Stimulated activated CD4-positive, alpha-beta T cell treated with anti-CD3 and anti-CD28 coated beads, Interleukin-2, amount 100 ng/mL, for 4 hours (primary cell): ENCODE measurements around the gene KLHL14.
"Not testable (repeated sequence)": the region's sequence is repeated elsewhere in the genome, so short reads cannot be mapped to it uniquely, and the experiment has no call there.

Experiments used
- DNase-seq: peaks from one replicate; pipeline ENCODE4 v3.0.0-alpha.2; 2020; ENCODE audit warnings: low read depth

KLHL14 gene

GRCh38 chr18:32714571-32715148 is 58.2 kb downstream of the KLHL14 start:
- DNase-seq = no peak

GRCh38 chr18:32712860-32713259 is 60.0 kb downstream of the KLHL14 start:
- no peak for DNase-seq

GRCh38 chr18:32711862-32712261 is 61.0 kb downstream of the KLHL14 start:
- no peak for DNase-seq

- no peak for DNase-seq
Observed at GRCh38 chr18:32707586-32707985, 65.2 kb downstream of the KLHL14 start.

- DNase-seq = no peak
Observed at GRCh38 chr18:32707147-32707546, 65.7 kb downstream of the KLHL14 start.

- no peak for DNase-seq
Observed at GRCh38 chr18:32701313-32701712, 71.5 kb downstream of the KLHL14 start.

GRCh38 chr18:32698153-32698552 is 74.7 kb downstream of the KLHL14 start:
- DNase-seq = no peak

- no peak for DNase-seq
Observed at GRCh38 chr18:32696376-32696775, 76.4 kb downstream of the KLHL14 start.

- DNase-seq = no peak
Observed at GRCh38 chr18:32695534-32695933, 77.3 kb downstream of the KLHL14 start.

GRCh38 chr18:32688821-32689220 is 84.0 kb downstream of the KLHL14 start:
- DNase-seq = no peak

- DNase-seq = no peak
Observed at GRCh38 chr18:32684940-32685339, 87.9 kb downstream of the KLHL14 start.

GRCh38 chr18:32684096-32684495 is 88.7 kb downstream of the KLHL14 start:
- no peak for DNase-seq

- no peak for DNase-seq
Observed at GRCh38 chr18:32683044-32683443, 89.8 kb downstream of the KLHL14 start.

GRCh38 chr18:32677578-32677977 is 95.2 kb downstream of the KLHL14 start:
- no peak for DNase-seq

GRCh38 chr18:32674491-32674890 is 98.3 kb downstream of the KLHL14 start:
- no peak for DNase-seq

- DNase-seq = no peak
Observed at GRCh38 chr18:32672398-32672797, 100.4 kb downstream of the KLHL14 start.

- DNase-seq = no peak
Observed at GRCh38 chr18:32670727-32671126, 102.1 kb downstream of the KLHL14 start.

GRCh38 chr18:32669549-32670165 is 103.2 kb downstream of the KLHL14 start:
- no peak for DNase-seq

- DNase-seq = no peak
Observed at GRCh38 chr18:32668956-32669355, 103.9 kb downstream of the KLHL14 start.

GRCh38 chr18:32661486-32662299 is 111.1 kb downstream of the KLHL14 start:
- no peak for DNase-seq

GRCh38 chr18:32654507-32654906 is 118.3 kb downstream of the KLHL14 start:
- DNase-seq = not testable (repeated sequence)

GRCh38 chr18:32637659-32638058 is 135.2 kb downstream of the KLHL14 start:
- not testable (repeated sequence) for DNase-seq

GRCh38 chr18:32637226-32637625 is 135.6 kb downstream of the KLHL14 start:
- DNase-seq = no peak
